Measurements from ENCODE around the gene ATRIP.

The ATRIP gene

DNA sequence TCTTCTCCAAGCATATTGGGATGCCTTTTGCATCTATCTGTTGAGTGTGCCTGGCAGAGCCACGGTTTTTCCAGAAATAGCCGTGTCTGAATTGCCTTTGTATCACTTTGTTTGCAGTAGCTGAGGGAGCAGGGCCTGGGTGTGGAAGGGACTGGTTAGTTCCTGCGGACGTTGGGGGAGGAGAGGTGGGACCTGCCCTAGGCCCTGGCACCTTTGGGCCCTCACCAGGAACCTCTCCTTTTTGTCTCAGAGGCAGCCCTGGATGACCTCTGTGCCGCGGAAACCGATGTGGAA lies 18.6 kb downstream of the ATRIP start:
- no peaks in the 10 kb centered on the region for H3K4me1 ChIP-seq (ENCODE audit: control insufficient read depth, insufficient read depth, low read length)
- TF ChIP-seq ZBTB20 (tag by site-specific recombination; IDR thresholded peaks at IDR 0.05) (no peak), KLF8 (tag by site-specific recombination; IDR thresholded peaks at IDR 0.05) (no peak)
- TF ChIP-seq, protein P1, sequence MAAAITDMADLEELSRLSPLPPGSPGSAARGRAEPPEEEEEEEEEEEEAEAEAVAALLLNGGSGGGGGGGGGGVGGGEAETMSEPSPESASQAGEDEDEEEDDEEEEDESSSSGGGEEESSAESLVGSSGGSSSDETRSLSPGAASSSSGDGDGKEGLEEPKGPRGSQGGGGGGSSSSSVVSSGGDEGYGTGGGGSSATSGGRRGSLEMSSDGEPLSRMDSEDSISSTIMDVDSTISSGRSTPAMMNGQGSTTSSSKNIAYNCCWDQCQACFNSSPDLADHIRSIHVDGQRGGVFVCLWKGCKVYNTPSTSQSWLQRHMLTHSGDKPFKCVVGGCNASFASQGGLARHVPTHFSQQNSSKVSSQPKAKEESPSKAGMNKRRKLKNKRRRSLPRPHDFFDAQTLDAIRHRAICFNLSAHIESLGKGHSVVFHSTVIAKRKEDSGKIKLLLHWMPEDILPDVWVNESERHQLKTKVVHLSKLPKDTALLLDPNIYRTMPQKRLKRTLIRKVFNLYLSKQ (tag by site-specific recombination; IDR thresholded peaks at IDR 0.05; ENCODE audit: borderline replicate concordance): no peak
- H3K27ac ChIP-seq (ENCODE audit: extremely low read depth, low read depth, low read length): no peak overlapping the region
- ChIA-PET POLR2A (no interaction called here), CTCF (no interaction called here)
- H3K4me3 ChIP-seq (ENCODE audit: low read depth, low read length): no peak overlapping the region
- H3K36me3 ChIP-seq (ENCODE audit: control insufficient read depth in 2 of 2, insufficient read depth in 1 of 2, low read length in 2 of 2): peaks cover 0 to 81% of the 10 kb centered on the region in 2 experiments; a peak in 1 of 3 replicates
- H3K9me3 ChIP-seq (ENCODE audit: control insufficient read depth, insufficient read depth, low read depth, low read length): no peaks in the 10 kb centered on the region

DNA sequence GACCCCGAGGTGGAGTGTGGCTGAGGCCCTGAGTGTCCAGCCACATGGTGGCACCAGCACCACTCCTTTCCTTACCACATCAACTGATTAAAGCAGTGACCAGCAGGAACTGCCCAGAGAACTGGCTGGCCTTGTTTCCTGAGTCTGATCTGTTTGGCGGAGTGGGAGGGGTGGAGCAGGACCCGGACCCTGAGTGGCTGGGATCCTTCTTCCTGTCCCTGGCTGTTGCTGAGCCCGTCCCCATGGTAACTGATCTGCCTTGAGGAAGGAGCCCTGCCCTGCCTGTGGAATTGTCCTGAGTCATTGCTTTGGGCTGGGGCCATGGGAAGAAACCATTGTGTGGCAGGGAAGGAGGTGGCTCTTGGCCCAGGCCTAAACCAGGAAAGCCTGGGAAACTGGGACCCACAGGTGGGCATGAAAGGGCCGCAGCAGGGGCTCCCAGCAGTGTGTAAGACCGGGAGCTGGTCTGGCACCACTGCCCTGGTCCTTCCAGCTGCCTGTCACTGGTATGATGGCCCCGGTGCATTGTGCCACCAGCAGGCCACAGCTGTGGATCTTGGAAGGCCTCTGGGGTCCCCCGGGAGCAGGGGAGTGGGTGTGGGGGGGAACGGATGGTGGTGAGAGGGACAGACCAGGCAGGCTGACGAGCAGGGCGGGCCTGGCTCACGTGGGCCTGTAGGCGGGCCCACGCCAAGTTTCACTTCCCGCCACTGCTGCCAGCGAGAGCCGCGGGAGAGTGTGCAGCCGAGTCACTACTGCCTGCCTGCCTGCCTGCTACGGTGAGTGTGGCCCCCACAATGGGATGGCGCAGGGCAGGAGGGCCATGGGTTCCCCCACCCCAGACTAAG lies 19.2 kb downstream of the ATRIP start:
- H3K4me1 ChIP-seq (ENCODE audit: control insufficient read depth, insufficient read depth, low read length): no peaks in the 10 kb centered on the region
- CTCF ChIA-PET: interaction anchor here (0.6 kb wide), 1 partner anchor 229 kb away, joined by 3 read pairs; no protein-coding TSS in a partner anchor
- H3K9me3 ChIP-seq (ENCODE audit: control insufficient read depth, insufficient read depth, low read depth, low read length): no peaks in the 10 kb centered on the region
- no peak overlapping the region for H3K4me3 ChIP-seq (ENCODE audit: low read depth, low read length)
- POLR2A ChIA-PET: interaction anchor here (0.6 kb wide), 2 partner anchors 8 to 17 kb away, joined by 3 to 4 read pairs; no protein-coding TSS in a partner anchor
- peaks cover 0 to 80% of the 10 kb centered on the region in 2 experiments; a peak in 1 of 3 replicates for H3K36me3 ChIP-seq (ENCODE audit: control insufficient read depth in 2 of 2, insufficient read depth in 1 of 2, low read length in 2 of 2)
- no peak overlapping the region; the same call in 1 of the 2 replicates for H3K27ac ChIP-seq (ENCODE audit: extremely low read depth, low read depth, low read length)
- TF ChIP-seq MZF1 (tag by site-specific recombination; IDR thresholded peaks at IDR 0.05; ENCODE audit: borderline replicate concordance) (no peak), KLF9 (tag by site-specific recombination; IDR thresholded peaks at IDR 0.05; ENCODE audit: low read depth) (no peak), ZNF600 (tag by site-specific recombination; IDR thresholded peaks at IDR 0.05) (peak; percentile 45; the same call in 1 of the 2 replicates), BCL11A (tag by site-specific recombination; IDR thresholded peaks at IDR 0.05; ENCODE audit: low read depth) (no peak), PRDM1 (tag by site-specific recombination; IDR thresholded peaks at IDR 0.05) (0 out of 2 replicates have a peak, but pooled peaks have one; percentile 27), ZNF501 (tag by site-specific recombination; IDR thresholded peaks at IDR 0.05) (no peak), ZNF510 (tag by site-specific recombination; IDR thresholded peaks at IDR 0.05; ENCODE audit: insufficient replicate concordance) (no peak), ZNF777 (tag by site-specific recombination; IDR thresholded peaks at IDR 0.05; ENCODE audit: borderline replicate concordance) (no peak), GFI1B (tag by site-specific recombination; IDR thresholded peaks at IDR 0.05) (no peak), TSHZ1 (tag by site-specific recombination; IDR thresholded peaks at IDR 0.05; ENCODE audit: borderline replicate concordance) (no peak), HOXD13 (CRISPR knock-in tag; IDR thresholded peaks at IDR 0.05; ENCODE audit: borderline replicate concordance) (no peak), ZNF48 (tag by site-specific recombination; IDR thresholded peaks at IDR 0.05) (no peak)
- TF ChIP-seq, protein P2, sequence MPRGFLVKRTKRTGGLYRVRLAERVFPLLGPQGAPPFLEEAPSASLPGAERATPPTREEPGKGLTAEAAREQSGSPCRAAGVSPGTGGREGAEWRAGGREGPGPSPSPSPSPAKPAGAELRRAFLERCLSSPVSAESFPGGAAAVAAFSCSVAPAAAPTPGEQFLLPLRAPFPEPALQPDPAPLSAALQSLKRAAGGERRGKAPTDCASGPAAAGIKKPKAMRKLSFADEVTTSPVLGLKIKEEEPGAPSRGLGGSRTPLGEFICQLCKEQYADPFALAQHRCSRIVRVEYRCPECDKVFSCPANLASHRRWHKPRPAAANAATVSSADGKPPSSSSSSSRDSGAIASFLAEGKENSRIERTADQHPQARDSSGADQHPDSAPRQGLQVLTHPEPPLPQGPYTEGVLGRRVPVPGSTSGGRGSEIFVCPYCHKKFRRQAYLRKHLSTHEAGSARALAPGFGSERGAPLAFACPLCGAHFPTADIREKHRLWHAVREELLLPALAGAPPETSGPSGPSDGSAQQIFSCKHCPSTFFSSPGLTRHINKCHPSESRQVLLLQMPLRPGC (tag by site-specific recombination; IDR thresholded peaks at IDR 0.05): no peak
- TF ChIP-seq, protein P3, sequence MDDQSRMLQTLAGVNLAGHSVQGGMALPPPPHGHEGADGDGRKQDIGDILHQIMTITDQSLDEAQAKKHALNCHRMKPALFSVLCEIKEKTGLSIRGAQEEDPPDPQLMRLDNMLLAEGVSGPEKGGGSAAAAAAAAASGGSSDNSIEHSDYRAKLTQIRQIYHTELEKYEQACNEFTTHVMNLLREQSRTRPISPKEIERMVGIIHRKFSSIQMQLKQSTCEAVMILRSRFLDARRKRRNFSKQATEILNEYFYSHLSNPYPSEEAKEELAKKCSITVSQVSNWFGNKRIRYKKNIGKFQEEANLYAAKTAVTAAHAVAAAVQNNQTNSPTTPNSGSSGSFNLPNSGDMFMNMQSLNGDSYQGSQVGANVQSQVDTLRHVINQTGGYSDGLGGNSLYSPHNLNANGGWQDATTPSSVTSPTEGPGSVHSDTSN (CRISPR knock-in tag; IDR thresholded peaks at IDR 0.05): no peak
- TF ChIP-seq, protein P4, sequence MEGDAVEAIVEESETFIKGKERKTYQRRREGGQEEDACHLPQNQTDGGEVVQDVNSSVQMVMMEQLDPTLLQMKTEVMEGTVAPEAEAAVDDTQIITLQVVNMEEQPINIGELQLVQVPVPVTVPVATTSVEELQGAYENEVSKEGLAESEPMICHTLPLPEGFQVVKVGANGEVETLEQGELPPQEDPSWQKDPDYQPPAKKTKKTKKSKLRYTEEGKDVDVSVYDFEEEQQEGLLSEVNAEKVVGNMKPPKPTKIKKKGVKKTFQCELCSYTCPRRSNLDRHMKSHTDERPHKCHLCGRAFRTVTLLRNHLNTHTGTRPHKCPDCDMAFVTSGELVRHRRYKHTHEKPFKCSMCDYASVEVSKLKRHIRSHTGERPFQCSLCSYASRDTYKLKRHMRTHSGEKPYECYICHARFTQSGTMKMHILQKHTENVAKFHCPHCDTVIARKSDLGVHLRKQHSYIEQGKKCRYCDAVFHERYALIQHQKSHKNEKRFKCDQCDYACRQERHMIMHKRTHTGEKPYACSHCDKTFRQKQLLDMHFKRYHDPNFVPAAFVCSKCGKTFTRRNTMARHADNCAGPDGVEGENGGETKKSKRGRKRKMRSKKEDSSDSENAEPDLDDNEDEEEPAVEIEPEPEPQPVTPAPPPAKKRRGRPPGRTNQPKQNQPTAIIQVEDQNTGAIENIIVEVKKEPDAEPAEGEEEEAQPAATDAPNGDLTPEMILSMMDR (tag by site-specific recombination; IDR thresholded peaks at IDR 0.05): peak; percentile 53
- TF ChIP-seq, protein P5, sequence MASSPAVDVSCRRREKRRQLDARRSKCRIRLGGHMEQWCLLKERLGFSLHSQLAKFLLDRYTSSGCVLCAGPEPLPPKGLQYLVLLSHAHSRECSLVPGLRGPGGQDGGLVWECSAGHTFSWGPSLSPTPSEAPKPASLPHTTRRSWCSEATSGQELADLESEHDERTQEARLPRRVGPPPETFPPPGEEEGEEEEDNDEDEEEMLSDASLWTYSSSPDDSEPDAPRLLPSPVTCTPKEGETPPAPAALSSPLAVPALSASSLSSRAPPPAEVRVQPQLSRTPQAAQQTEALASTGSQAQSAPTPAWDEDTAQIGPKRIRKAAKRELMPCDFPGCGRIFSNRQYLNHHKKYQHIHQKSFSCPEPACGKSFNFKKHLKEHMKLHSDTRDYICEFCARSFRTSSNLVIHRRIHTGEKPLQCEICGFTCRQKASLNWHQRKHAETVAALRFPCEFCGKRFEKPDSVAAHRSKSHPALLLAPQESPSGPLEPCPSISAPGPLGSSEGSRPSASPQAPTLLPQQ (tag by site-specific recombination; IDR thresholded peaks at IDR 0.05): peak; percentile 56
- TF ChIP-seq, protein P6, sequence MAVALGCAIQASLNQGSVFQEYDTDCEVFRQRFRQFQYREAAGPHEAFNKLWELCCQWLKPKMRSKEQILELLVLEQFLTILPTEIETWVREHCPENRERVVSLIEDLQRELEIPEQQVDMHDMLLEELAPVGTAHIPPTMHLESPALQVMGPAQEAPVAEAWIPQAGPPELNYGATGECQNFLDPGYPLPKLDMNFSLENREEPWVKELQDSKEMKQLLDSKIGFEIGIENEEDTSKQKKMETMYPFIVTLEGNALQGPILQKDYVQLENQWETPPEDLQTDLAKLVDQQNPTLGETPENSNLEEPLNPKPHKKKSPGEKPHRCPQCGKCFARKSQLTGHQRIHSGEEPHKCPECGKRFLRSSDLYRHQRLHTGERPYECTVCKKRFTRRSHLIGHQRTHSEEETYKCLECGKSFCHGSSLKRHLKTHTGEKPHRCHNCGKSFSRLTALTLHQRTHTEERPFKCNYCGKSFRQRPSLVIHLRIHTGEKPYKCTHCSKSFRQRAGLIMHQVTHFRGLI (tag by site-specific recombination; IDR thresholded peaks at IDR 0.05): 0 out of 2 replicates have a peak, but pooled peaks have one; percentile 52
